Neural progenitor cell (in vitro differentiated cells): ENCODE results near the gene MAPKAPK3. TPM values are rescaled to one million over a fixed set of nuclear protein-coding genes. Genes with fewer than 3 reads are reported as not detected.
"Not testable (repeated sequence)": the region's sequence is repeated elsewhere in the genome, so short reads cannot be mapped to it uniquely, and the experiment has no call there.

Experiments
- DNase-seq: peaks from one replicate; pipeline ENCODE4 v3.0.0-alpha.2; 2016; ENCODE audit warnings: low spot score
- H2AFZ ChIP-seq: fragments of 200-600 bp; sonication (generic); replicated peaks from 2 replicates; pipeline ENCODE4 v1.6.1; 2016; ENCODE audit warnings: antibody characterized with exemption
- H3F3A ChIP-seq: fragments of 200-600 bp; sonication (generic); 2 replicates; pipeline ENCODE4 v1.6.1; 2016; ENCODE audit warnings: antibody characterized with exemption, low read depth
- H3K27ac ChIP-seq: fragments of 200-600 bp; sonication (generic); 2 replicates; pipeline ENCODE4 v1.5.1; 2016; ENCODE audit warnings: mild to moderate bottlenecking
- H3K27me3 ChIP-seq: fragments of 200-600 bp; sonication (generic); 2 replicates; pipeline ENCODE4 v1.6.1; 2016; ENCODE audit warnings: mild to moderate bottlenecking, moderate library complexity
- H3K36me3 ChIP-seq: fragments of 200-600 bp; sonication (generic); 2 replicates; pipeline ENCODE4 v1.5.1; 2016
- H3K4me1 ChIP-seq: fragments of 200-600 bp; sonication (generic); 2 replicates; pipeline ENCODE4 v1.6.1; 2016; ENCODE audit warnings: mixed run types
- H3K4me2 ChIP-seq: fragments of 200-600 bp; sonication (generic); 2 replicates; pipeline ENCODE4 v1.6.1; 2016
- H3K4me3 ChIP-seq: fragments of 200-600 bp; sonication (generic); 2 replicates; pipeline ENCODE4 v1.5.1; 2016
- H3K79me2 ChIP-seq: fragments of 200-600 bp; sonication (generic); 2 replicates; pipeline ENCODE4 v1.6.1; 2016; ENCODE audit warnings: low read depth
- H3K9ac ChIP-seq: fragments of 200-600 bp; sonication (generic); 2 replicates; pipeline ENCODE4 v1.6.1; 2016
- H3K9me3 ChIP-seq: fragments of 200-600 bp; sonication (generic); 2 replicates; pipeline ENCODE4 v1.5.1; 2016; ENCODE audit warnings: low read depth
- H4K20me1 ChIP-seq: fragments of 200-600 bp; sonication (generic); 2 replicates; pipeline ENCODE4 v1.6.1; 2016; ENCODE audit warnings: low read depth
- H3K27ac Mint-ChIP-seq: 3 replicates; pipeline ENCODE4 v1.8.0; 2021; ENCODE audit warnings: mixed read lengths
- H3K27me3 Mint-ChIP-seq: 2 replicates; pipeline ENCODE4 v1.8.0; 2022; ENCODE audit warnings: low read depth, mild to moderate bottlenecking, inconsistent platforms, moderate library complexity, mixed read lengths; ENCODE audit not compliant: insufficient read depth
- H3K36me3 Mint-ChIP-seq: 3 replicates; pipeline ENCODE4 v1.8.0; 2021; ENCODE audit warnings: mixed read lengths
- H3K4me1 Mint-ChIP-seq: 3 replicates; pipeline ENCODE4 v1.8.0; 2021; ENCODE audit warnings: mixed read lengths
- H3K4me3 Mint-ChIP-seq: 3 replicates; pipeline ENCODE4 v1.8.0; 2021; ENCODE audit warnings: mild to moderate bottlenecking, moderate library complexity, mixed read lengths
- H3K9me3 Mint-ChIP-seq: 3 replicates; pipeline ENCODE4 v1.8.0; 2020; ENCODE audit warnings: mixed read lengths
- CTCF ChIP-seq: fragments of 200-600 bp; sonication (generic); IDR thresholded peaks from 2 replicates; pipeline ENCODE4 v1.5.1; 2017; ENCODE audit warnings: antibody characterized with exemption, mild to moderate bottlenecking
- EZH2 ChIP-seq: fragments of 200-600 bp; sonication (generic); IDR thresholded peaks from 2 replicates; pipeline ENCODE4 v1.6.1; 2017; ENCODE audit warnings: antibody characterized with exemption, mild to moderate bottlenecking, moderate library complexity
- EZH2phosphoT487 ChIP-seq: fragments of 200-600 bp; sonication (generic); IDR thresholded peaks from 2 replicates; pipeline ENCODE4 v1.6.1; 2017; ENCODE audit warnings: antibody characterized with exemption
- total RNA-seq: library from RNA; depleted of rRNA; stranded (reverse); fragments of >200 nt; gene quantifications from 2 replicates; pipeline ENCODE4 v1.2.3, GENCODE V29; 2015; ENCODE audit warnings: low replicate concordance

The MAPKAPK3 gene
- total RNA-seq, 1 donor from 2014 or later, result 47.7 TPM

GRCh38 chr3:50662408-50662807 lies 45.5 kb downstream of the MAPKAPK3 start:
- no peaks in the 10 kb centered on the region for H3K9me3 ChIP-seq
- TF ChIP-seq EZH2phosphoT487, result no peak
- TF ChIP-seq EZH2, result no peak
- TF ChIP-seq CTCF, result no peak
- Mint-ChIP-seq H3K36me3 (no peaks in the 10 kb centered on the region), H3K27me3 (peaks cover 9% of the 10 kb centered on the region), H3K4me1 (peaks cover 11% of the 10 kb centered on the region), H3K4me3 (no peak overlapping the region), H3K27ac (no peak overlapping the region), H3K9me3 (no peaks in the 10 kb centered on the region)
- H3K4me3 ChIP-seq, result no peak overlapping the region
- H3K9ac ChIP-seq, result no peak overlapping the region
- DNase-seq, result no peak
- H3K27me3 ChIP-seq, result no peaks in the 10 kb centered on the region
- peaks cover 4% of the 10 kb centered on the region for H3K4me1 ChIP-seq
- H3K36me3 ChIP-seq, result no peaks in the 10 kb centered on the region
- no peak overlapping the region for H2AFZ ChIP-seq
- no peaks in the 10 kb centered on the region for H3F3A ChIP-seq
- H4K20me1 ChIP-seq, result no peaks in the 10 kb centered on the region
- H3K79me2 ChIP-seq, result no peaks in the 10 kb centered on the region
- H3K4me2 ChIP-seq, result no peak overlapping the region
- H3K27ac ChIP-seq, result no peak overlapping the region

- peaks cover 8% of the 10 kb centered on the region for H3K27me3 Mint-ChIP-seq
- H3K4me3 ChIP-seq, result no peak overlapping the region
- no peak overlapping the region for H3K9ac ChIP-seq
- no peak overlapping the region for H3K4me3 Mint-ChIP-seq
- peaks cover 11% of the 10 kb centered on the region for H3K4me1 Mint-ChIP-seq
- no peaks in the 10 kb centered on the region for H3F3A ChIP-seq
- no peak for TF ChIP-seq EZH2phosphoT487
- TF ChIP-seq CTCF, result no peak
- TF ChIP-seq EZH2, result no peak
- H2AFZ ChIP-seq, result no peak overlapping the region
- H3K4me2 ChIP-seq, result no peak overlapping the region
- H3K4me1 ChIP-seq, result peaks cover 4% of the 10 kb centered on the region
- H3K9me3 Mint-ChIP-seq, result no peaks in the 10 kb centered on the region
- no peaks in the 10 kb centered on the region for H3K27me3 ChIP-seq
- no peak for DNase-seq
- no peaks in the 10 kb centered on the region for H3K36me3 Mint-ChIP-seq
- no peaks in the 10 kb centered on the region for H4K20me1 ChIP-seq
- H3K9me3 ChIP-seq, result no peaks in the 10 kb centered on the region
- no peaks in the 10 kb centered on the region for H3K36me3 ChIP-seq
- peak overlapping the region; percentile 13 for H3K27ac Mint-ChIP-seq
- H3K27ac ChIP-seq, result no peak overlapping the region
- no peaks in the 10 kb centered on the region for H3K79me2 ChIP-seq
Measured at GRCh38 chr3:50665081-50665840, 48.3 kb downstream of the MAPKAPK3 start.

- H3K4me3 Mint-ChIP-seq, H3K27me3 ChIP-seq, H3K9ac ChIP-seq, H3K9me3 Mint-ChIP-seq, H3K9me3 ChIP-seq, H3K79me2 ChIP-seq, H3K4me3 ChIP-seq, H2AFZ ChIP-seq, H3K27me3 Mint-ChIP-seq, H3K27ac ChIP-seq, H3K4me1 ChIP-seq, H3F3A ChIP-seq, H3K4me2 ChIP-seq, H4K20me1 ChIP-seq, DNase-seq, H3K36me3 Mint-ChIP-seq, H3K36me3 ChIP-seq: not testable (repeated sequence)
- H3K27ac Mint-ChIP-seq, result peak overlapping the region; percentile 13
- peaks cover 11% of the 10 kb centered on the region for H3K4me1 Mint-ChIP-seq
Measured at GRCh38 chr3:50665841-50666115, 48.8 kb downstream of the MAPKAPK3 start.

- H3K9me3 Mint-ChIP-seq, result no peaks in the 10 kb centered on the region
- TF ChIP-seq CTCF (no peak), EZH2 (no peak), EZH2phosphoT487 (no peak)
- Histone ChIP-seq H3K4me2 (no peak overlapping the region), H3K27me3 (peaks cover 3% of the 10 kb centered on the region), H3K4me1 (peaks cover 4% of the 10 kb centered on the region), H3F3A (no peaks in the 10 kb centered on the region), H3K79me2 (no peaks in the 10 kb centered on the region), H3K9me3 (no peaks in the 10 kb centered on the region), H3K36me3 (no peaks in the 10 kb centered on the region), H3K4me3 (no peak overlapping the region), H3K27ac (no peak overlapping the region), H3K9ac (no peak overlapping the region), H4K20me1 (no peaks in the 10 kb centered on the region), H2AFZ (no peak overlapping the region)
- H3K4me3 Mint-ChIP-seq, result no peak overlapping the region
- H3K27ac Mint-ChIP-seq, result no peak overlapping the region
- H3K36me3 Mint-ChIP-seq, result no peaks in the 10 kb centered on the region
- H3K4me1 Mint-ChIP-seq, result peaks cover 11% of the 10 kb centered on the region
- no peak for DNase-seq
- peaks cover 8% of the 10 kb centered on the region for H3K27me3 Mint-ChIP-seq
Measured at GRCh38 chr3:50666837-50667236, 49.9 kb downstream of the MAPKAPK3 start.
